ENCODE measurements around the gene MYO15B.

The MYO15B gene

GRCh38 chr17:75647921-75648320 is 60.3 kb downstream of the MYO15B start:
- DNase-seq (ENCODE audit: extremely low read depth, low read depth): no peak
- no peak overlapping the region for H3K4me3 ChIP-seq (replicated peaks; ENCODE audit: low read depth, low read length)

GRCh38 chr17:75649687-75650086 is 62.1 kb downstream of the MYO15B start:
- TF ChIP-seq, protein P1, sequence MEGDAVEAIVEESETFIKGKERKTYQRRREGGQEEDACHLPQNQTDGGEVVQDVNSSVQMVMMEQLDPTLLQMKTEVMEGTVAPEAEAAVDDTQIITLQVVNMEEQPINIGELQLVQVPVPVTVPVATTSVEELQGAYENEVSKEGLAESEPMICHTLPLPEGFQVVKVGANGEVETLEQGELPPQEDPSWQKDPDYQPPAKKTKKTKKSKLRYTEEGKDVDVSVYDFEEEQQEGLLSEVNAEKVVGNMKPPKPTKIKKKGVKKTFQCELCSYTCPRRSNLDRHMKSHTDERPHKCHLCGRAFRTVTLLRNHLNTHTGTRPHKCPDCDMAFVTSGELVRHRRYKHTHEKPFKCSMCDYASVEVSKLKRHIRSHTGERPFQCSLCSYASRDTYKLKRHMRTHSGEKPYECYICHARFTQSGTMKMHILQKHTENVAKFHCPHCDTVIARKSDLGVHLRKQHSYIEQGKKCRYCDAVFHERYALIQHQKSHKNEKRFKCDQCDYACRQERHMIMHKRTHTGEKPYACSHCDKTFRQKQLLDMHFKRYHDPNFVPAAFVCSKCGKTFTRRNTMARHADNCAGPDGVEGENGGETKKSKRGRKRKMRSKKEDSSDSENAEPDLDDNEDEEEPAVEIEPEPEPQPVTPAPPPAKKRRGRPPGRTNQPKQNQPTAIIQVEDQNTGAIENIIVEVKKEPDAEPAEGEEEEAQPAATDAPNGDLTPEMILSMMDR (IDR thresholded peaks at IDR 0.05; ENCODE audit: low read depth, low read length, missing control alignments): no peak
- no peak for DNase-seq (ENCODE audit: extremely low read depth, low read depth)
- H3K4me3 ChIP-seq (replicated peaks; ENCODE audit: low read depth, low read length): no peak overlapping the region

More at GRCh38 chr17:75647921-75648320, 60.3 kb downstream of the MYO15B start:
- TF ChIP-seq, protein P1 (IDR thresholded peaks at IDR 0.05; ENCODE audit: low read depth, low read length, missing control alignments): no peak

GRCh38 chr17:75650874-75651273 is 63.3 kb downstream of the MYO15B start:
- H3K4me3 ChIP-seq (replicated peaks; ENCODE audit: low read depth, low read length): no peak overlapping the region
- no peak for DNase-seq (ENCODE audit: extremely low read depth, low read depth)
- TF ChIP-seq, protein P1 (IDR thresholded peaks at IDR 0.05; ENCODE audit: low read depth, low read length, missing control alignments): no peak

- no peak overlapping the region for H3K4me3 ChIP-seq (replicated peaks; ENCODE audit: low read depth, low read length)
- TF ChIP-seq, protein P1 (IDR thresholded peaks at IDR 0.05; ENCODE audit: low read depth, low read length, missing control alignments): no peak
- no peak for DNase-seq (ENCODE audit: extremely low read depth, low read depth)
Observed at GRCh38 chr17:75652341-75652740, 64.7 kb downstream of the MYO15B start.

- no peak for DNase-seq (ENCODE audit: extremely low read depth, low read depth)
Observed at GRCh38 chr17:75652934-75653549, 65.4 kb downstream of the MYO15B start.

GRCh38 chr17:75654176-75654575 is 66.6 kb downstream of the MYO15B start:
- no peak for DNase-seq (ENCODE audit: extremely low read depth, low read depth)
- TF ChIP-seq, protein P1 (IDR thresholded peaks at IDR 0.05; ENCODE audit: low read depth, low read length, missing control alignments): peak; percentile 32
- no peak overlapping the region for H3K4me3 ChIP-seq (replicated peaks; ENCODE audit: low read depth, low read length)

More at GRCh38 chr17:75652934-75653549, 65.4 kb downstream of the MYO15B start:
- TF ChIP-seq, protein P1 (IDR thresholded peaks at IDR 0.05; ENCODE audit: low read depth, low read length, missing control alignments): peak; percentile 84
- H3K4me3 ChIP-seq (replicated peaks; ENCODE audit: low read depth, low read length): no peak overlapping the region

DNA sequence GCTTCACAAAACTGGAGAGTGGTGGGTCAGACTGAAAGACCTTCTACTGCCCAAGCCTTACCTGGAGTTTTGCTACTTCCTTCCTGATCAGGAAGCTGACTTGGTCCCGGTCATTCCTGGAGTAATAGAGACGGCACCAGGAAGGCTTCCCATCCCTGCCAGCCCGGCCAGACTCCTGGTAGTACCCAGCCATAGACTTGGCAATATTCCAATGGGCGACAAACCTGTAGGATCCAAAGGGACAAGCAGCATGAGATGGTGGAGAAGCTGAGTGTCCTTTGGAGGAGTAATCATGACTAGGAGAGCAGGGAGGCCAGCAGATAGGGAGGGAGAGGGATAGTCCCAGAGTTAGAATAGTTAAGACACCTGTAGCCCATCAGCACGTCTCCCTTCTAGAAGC is 70.6 kb downstream of the MYO15B start:
- TF ChIP-seq, protein P1 (IDR thresholded peaks at IDR 0.05; ENCODE audit: low read depth, low read length, missing control alignments): no peak
- DNase-seq (ENCODE audit: extremely low read depth, low read depth): no peak
- no peak overlapping the region for H3K4me3 ChIP-seq (replicated peaks; ENCODE audit: low read depth, low read length)
